Stimulated activated CD8-positive, alpha-beta memory T cell treated with anti-CD3 and anti-CD28 coated beads, Interleukin-15, amount 100 ng/mL, for 48 hours (primary cell): ENCODE data around the gene NEU4.
"Not testable (repeated sequence)": the region's sequence is repeated elsewhere in the genome, so short reads cannot be mapped to it uniquely, and the experiment has no call there.

Experiments
- DNase-seq, 2 donors: peaks; one replicate each; pipeline ENCODE4 v3.0.0-alpha.2; 2020; ENCODE audit warnings: low read depth in 2 of 2

Gene NEU4, protein sequence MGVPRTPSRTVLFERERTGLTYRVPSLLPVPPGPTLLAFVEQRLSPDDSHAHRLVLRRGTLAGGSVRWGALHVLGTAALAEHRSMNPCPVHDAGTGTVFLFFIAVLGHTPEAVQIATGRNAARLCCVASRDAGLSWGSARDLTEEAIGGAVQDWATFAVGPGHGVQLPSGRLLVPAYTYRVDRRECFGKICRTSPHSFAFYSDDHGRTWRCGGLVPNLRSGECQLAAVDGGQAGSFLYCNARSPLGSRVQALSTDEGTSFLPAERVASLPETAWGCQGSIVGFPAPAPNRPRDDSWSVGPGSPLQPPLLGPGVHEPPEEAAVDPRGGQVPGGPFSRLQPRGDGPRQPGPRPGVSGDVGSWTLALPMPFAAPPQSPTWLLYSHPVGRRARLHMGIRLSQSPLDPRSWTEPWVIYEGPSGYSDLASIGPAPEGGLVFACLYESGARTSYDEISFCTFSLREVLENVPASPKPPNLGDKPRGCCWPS

DNA sequence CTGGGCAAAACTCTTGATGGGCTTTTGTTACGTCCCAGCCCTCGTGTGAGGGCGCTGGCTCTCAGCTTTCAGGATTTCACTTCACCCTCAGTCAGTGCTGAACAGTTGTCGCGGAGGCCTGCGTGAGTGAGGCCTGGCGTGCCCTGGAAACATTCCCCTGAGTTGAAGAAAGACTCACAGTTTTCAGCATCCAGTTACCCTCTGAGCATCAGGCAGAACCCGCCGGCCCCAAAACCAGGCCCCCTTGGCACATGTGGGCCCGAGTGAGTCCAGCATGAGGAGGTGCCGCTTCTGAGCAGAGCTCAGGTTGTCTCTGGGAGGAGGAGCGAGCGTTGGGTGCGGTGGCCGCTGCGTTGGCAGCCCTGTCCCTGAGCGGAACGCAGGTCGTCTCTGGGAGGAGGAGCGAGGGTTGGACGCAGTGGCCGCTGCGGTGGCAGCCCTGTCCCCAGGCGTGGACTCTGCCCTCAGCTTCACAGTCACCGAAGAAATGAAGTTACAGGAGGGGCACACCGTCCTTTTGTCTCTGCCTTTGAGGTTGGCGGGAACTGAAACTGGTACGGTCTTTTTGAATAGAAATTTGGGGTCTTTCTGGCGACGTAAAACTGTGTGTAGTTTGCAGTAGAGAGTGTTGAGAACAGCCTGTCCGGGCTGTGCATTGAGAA is at the start of gene NEU4:
TSS of gene NEU4 (plus strand) at position 473 of the 662 bp plus-strand sequence. CDS start 5,292 bp downstream, outside the sequence.
- DNase-seq: no peak

DNA sequence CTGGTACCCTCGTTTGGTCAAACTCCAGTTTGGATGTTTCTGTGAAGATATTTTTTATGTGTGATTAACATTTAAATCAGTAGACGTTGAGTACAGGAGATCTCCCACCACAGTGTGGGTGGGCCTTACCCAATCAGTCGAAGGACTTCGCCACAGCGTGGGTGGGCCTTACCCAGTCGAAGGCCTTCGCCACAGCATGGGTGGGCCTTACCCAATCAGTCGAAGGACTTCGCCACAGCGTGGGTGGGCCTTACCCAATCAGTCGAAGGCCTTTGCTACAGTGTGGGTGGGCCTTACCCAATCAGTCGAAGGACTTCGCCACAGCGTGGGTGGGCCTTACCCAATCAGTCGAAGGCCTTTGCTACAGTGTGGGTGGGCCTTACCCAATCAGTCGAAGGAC is 49.1 kb upstream of the NEU4 start:
- not testable (repeated sequence) for DNase-seq

DNA sequence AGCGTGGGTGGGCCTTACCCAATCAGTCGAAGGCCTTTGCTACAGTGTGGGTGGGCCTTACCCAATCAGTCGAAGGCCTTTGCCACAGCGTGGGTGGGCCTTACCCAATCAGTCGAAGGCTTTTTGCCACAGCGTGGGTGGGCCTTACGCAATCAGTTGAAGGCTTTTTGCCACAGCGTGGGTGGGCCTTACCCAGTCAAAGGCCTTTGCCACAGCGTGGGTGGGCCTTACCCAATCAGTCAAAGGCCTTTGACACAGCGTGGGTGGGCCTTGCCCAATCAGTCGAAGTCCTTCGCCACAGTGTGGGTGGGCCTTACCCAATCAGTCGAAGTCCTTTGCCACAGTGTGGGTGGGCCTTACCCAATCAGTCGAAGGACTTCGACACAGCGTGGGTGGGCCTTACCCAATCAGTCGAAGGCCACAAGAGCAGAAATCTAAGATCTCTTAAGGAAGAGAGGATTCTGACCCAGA is 48.7 kb upstream of the NEU4 start:
- no peak for DNase-seq

DNA sequence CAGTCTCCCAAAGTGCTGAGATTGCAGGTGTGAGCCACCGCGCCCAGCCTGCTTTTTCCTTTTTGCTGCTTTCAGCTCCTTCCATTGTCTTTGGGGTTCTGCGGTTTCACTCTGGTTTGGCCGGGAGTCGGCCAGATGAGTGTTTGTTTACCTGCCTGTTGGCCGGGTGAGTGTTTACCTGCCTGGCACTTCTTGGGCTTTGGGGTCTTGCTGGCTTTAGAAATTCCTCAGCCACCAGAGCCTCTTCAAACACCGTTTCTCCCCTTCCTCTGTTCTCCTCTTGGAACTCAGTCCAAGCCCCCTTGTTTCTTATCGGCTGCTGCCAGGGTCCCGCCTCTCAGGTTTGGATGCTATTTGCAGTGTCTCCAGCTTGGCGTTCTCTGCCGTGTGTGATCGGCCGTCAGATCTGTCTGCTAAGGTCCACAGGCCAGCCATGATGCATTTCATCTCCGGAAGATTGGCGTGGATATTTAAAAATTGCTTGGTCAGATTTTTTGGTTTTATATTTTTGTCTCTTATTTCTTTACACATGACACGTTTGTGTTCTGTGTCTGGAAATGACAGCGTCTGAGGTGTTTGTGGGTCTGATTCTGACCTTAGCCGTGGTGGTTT is 46.6 kb upstream of the NEU4 start:
- no peak for DNase-seq

DNA sequence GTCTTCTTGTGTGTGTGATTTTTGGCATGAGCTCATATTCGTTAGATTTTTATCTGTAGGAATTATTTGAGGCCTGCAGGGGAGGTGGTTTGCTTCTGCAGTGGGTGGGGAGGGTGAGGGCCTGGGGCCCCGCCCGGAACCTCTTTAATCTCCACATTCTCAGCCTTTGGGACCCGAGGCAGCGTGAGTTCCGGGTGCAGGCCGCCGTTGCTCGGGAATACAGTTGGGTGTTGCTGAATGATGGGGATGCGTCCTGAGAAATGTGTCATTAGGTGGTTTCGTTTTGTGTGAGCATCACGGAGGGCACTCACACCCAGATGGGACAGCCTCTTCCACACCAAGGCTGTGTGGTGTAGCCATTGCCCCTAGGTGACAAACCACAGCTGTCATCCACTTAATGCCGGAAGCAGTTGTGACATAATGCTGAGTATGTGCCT is 46.0 kb upstream of the NEU4 start:
- DNase-seq: peak; percentile 59 to 67

DNA sequence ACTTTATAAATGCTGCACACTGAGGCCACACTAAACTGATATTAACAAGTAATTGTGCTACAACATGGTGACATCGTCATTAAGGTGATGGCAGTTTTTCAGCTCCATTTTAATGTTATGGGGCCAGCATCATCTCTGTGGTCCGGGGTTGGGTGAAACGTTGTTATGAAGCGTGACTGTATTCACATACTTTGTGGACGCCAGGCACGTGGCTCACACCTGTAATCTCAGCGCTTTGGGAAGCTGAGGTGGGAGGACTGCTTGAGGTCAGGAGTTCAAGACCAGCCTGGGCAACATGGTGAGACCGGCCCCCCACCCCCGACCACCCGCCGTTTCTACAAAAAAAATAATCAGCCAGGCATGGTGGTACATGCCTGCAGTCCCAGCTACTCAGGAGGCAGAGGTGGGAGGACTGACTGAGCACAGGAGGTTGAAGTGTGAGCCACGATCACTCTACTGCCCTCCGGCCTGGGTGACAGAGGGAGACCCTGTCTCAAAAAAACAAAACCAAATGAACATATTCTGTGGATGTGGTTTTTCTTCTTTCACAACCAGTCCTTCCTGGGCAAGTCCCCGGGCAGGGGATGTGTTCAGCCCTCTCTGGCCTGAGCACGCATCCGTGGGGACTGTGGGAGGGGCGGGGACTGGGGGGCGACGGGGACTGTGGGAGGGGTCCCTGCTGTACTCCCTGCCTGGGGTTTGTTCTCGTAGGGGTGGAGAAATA is 45.3 kb upstream of the NEU4 start:
- no peak for DNase-seq

DNA sequence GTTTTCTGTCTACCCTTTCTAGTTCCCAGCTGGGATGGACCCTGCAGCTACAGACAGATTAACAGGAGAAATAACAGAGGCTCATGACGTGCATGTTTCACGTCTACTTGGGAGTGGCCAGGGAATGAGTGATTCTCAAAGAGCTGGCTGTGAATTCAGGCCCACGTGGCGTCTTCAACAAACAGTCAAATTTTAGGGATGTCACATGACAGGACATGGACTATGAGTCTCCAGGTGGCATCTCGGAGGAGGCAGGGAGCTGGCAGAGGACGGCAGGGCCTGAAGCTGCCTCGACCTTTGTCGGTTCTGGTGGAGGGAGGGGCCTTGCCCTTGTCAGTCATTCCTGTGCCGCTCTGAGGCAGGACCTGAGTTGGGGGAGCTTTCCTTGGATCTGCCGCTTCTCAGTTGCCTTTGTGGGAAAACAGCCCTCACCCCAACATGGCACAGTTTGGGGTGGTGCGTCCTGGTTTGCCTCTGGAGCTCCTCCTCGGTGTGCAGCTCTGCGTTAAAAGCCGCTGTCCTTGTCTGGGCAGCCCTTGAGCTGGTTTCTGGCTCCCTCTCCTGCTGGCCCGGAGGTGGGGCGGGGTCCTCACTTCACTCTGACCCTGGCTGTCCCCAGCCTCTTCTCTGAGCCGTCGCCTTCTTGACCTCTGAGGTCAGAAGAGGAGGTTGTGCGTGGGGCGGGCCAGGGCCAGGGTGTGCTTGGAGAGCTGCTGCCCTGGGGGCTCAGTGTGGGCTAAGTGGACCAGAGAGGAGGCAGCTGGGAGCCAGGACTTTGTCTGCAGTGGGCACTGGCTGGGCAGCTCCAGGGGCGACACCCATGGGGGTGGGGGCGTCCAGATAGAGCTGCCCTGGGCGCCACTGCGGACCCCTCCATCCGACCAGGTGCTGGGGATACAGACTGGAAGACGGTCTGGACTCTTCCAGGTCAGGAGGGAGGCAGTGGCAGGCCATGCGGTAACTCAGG is 44.4 kb upstream of the NEU4 start:
- no peak for DNase-seq

DNA sequence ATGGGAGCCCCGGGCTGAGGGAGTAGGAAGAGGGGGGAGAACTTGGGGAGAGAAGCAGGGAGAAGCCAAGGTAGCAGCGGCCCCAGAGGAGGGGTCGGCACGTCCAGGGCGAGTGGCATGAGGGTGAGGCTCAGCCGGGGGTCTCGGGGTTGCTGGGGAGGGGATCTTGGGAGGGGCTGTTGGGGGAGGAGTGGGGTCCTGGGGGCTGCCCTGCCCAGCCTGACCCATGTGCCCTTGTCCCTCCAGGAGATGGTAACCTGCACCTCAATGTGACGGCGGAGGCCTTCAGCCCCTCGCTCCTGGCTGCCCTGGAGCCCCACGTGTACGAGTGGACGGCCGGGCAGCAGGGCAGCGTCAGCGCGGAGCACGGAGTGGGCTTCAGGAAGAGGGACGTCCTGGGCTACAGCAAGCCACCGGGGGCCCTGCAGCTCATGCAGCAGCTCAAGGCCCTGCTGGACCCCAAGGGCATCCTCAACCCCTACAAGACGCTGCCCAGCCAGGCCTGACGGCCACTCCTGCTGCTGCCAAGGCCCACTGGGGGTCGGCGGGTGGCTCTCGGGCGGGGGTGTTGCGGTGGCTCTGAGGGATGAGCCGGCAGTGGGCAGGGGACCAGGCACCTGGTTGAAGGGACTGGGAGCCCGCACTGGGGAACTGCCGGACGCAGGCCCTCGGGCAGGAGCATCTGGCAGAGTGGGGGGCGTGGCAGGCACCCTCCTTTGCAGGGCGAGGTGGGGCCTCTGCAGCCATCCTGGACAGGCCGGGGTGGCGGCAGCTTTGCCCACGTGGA is 41.3 kb upstream of the NEU4 start:
- no peak for DNase-seq

DNA sequence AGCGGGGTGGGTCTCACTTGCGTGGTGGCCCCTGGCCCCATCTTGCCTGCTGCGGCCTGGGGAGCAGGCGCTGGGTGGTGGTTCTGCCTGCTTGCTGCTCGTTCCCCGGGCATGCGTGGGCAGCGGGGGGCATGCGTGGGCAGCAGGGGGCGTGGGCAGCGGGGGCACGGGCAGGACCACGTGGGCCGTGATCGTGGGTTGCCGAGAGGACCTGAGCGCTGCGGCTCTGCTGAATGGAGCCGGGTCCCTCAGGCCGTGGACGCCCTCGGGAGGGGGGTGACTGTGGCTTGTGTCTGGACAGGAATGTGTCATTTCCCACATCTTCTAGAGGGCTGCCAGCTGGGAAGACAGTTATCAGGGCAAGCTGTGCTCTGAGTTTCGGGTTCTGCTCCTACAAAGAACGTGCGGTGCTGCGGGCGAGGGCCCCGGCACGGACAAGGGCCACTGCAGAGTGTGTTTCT is 40.7 kb upstream of the NEU4 start:
- no peak for DNase-seq

DNA sequence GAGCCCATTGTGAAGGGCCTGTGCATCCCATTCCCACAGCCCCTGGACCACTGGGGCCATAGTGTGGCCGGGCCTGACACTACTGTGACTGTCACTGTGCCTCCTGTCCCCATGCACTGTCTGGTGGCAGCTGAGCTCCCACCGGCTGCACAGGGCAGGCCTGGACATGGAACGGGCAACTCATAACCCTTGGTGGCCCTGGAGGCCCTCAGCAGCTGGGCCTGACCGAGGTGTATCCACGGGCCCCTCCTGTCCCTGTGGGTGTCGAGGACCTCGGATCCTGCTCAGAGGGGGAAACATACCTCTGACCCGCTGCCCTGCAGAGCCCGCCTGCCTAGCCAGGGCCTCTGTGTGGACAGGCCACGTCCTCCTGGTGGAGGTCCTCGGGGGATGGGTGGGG is 40.1 kb upstream of the NEU4 start:
- DNase-seq: no peak

DNA sequence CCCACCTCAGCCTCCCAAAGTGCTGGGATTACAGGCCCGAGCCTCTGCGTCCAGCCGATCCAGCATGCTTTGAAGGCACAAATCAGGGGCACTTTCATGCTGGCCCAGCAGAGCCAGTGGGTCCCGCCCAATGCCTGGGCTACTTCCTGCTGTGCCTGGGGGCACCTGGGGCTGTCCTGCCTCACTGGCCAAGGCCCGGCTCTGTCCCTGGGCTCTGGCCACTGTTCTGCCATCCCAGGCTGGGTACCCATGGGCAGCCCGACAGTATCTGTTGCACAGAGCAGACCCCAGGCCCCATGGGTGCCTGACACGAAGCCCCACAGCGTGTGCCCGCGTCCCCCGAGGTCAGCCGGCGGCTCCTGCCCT is 39.2 kb upstream of the NEU4 start:
- DNase-seq: no peak

DNA sequence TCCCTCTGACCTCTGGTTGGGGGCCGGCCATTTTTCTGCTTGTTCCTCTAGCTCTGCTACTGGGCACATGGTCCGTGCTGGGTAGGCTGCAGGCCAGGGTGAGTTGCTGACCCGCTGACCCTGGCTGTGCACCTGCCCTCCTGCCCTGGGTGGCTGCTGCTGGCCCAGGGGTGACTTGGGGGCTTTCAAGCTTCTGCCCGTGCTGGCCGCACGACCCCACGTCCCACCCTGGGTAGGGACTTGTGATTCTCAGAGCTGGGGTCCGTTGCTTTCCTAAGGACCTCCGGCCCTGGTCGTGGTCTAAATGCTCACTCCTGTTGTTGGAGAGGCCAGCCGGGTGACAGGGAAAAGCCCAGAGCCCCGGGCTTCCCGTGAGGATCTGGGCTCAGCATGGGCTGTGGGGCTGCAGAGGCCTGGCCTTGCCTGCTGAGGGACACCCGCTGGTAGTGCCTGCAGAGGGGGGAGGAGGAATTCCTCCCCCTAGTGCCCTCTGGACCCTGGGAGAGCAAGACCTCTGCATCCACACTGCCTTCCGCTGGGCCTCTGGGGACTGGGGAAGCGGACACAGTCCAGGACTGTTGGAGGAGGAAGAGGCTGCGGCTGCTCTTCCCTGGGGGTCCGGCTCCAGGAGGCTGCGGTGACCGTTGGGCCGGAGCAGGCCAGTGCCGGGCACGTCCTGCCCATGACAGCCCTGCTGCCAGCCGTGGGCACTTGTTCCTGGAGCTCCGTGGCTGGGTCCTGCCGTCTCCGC is 38.6 kb upstream of the NEU4 start:
- no peak for DNase-seq

DNA sequence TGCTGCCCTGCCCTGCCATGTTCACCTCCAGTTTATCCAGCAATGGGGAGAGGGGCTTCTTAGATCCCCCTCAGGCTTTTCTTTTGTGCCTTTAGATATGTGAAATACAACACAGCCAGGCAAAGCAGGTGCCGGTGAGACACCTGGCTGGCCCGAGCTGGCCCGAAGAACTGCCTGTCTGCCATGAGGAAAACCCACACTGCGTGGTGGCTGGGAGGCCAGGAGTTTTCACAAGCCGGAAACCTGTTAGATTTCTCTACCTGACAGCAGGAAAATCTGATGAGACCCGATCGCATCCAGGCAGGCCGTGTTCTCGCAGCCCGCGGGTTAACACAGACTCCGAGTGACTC is 38.1 kb upstream of the NEU4 start:
- no peak for DNase-seq

DNA sequence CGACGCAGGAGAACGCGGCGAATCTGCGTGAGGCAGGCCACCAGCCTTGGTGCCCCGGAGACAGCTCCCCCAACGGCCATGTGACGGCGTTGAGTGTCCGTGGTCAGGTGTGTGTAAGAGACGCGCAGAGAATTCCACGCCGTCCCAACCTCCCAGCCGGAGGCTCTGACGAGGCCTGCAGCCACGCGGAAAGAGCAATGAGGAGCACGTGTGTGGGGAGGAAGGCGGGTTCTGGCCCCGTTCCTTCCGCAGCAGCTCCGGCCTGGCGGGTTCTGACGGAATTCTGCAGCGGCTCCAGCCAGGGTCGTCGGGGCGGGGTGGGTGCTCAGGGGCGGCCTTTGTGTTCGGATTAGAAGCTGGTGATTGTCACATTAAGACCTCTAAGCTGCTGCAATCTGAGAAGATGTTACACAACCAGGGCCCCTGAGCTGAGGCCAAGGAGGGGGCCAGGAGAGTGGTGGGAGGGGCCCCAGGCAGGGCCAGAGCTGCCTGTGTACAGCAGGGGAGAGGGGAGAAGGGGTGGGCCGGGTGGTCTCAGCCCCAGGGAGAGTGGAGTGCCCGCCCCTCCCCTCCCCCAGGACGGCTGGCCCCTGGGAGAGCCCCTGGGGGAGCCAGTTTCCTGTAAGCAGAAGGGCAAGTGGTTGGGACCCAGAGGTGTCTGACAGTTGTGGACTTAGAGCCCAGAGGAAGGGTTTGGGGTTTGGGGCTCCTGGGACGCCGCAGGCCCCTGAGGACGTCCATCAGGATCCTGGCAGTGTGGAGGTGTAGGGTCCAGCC is 37.5 kb upstream of the NEU4 start:
- no peak for DNase-seq

DNA sequence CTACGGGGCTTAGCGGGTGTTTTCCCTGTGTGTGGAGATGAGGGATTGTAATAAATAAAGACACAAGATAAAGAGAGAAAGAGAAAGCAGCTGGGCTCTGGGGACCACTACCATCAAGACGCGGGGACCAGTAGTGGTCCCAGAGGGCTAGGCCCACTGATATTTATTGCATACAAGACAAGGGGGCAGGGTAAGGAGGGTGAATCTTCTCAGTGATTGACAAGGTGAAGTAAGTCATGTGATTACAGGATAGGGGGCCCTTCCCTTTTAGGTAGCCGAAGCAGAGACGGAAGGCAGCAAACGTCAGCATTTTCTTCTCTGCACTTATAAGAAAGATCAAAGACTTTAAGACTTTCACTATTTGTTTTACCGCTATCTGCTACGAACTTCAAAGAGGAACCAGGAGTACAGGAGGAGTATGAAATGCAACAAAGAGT is 36.9 kb upstream of the NEU4 start:
- no peak for DNase-seq

DNA sequence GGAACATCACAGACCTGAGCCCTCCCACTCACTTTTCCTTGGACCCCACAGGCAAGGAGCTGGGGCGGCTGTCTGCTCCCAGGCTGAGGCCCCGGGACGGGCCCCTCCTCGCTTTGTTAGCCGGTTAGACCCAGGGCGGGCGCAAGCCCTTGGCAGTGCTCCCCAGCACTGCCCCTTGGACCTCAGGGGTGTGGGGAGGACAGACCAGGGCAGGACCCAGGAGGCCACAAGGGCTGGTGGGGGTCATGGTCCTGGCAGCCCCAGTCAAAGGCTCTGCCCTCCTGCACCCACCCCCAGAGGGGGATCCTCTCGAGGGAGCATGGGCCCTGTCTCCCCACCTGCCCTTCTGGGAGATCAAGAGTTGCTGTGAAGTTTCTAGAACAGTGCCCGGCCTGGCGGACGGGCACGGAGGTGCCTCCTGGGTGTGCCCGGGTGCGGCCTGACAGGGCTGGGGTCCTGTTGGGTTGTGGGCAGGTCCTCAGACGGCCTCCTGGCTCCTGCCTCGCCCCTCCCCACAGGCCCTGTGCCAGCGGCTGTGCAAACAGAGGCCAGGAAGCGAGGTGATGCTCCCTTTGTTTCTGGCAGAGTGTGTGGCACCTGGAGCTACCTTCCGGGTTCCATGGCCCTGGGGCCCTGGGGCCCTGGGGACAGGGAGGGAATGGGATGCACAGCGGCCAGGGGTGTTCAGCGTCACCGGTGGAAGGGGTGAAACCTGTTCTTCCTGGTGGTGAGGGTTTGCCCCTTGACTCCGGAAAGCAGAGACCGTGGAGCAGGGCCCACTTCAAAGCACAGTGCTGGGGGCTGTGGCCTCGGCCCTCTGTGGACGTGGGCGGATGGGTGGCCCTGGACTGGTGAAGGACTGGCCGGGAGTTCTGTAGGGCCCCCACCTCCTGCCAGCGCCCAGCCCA is 35.2 kb upstream of the NEU4 start:
- DNase-seq: no peak
